TTC549 (cell line): ENCODE data around the gene GRIK1.

Source experiments
- FAIRE-seq: peaks from 2 replicates; lab custom pipeline; 2012; peaks lifted over from hg19 to GRCh38; lab: Jason Lieb, UNC

The GRIK1 gene

GRCh38 chr21:29671728-29672127 is 268.1 kb downstream of the GRIK1 start:
- FAIRE-seq: no peak

- no peak for FAIRE-seq
These were observed 269.6 kb downstream of the GRIK1 start for GRCh38 chr21:29670228-29670627.

GRCh38 chr21:29669416-29669815 is 270.4 kb downstream of the GRIK1 start:
- no peak for FAIRE-seq

GRCh38 chr21:29667651-29668050 is 272.1 kb downstream of the GRIK1 start:
- no peak for FAIRE-seq

GRCh38 chr21:29664615-29665014 is 275.2 kb downstream of the GRIK1 start:
- FAIRE-seq: no peak

- no peak for FAIRE-seq
These were observed 277.9 kb downstream of the GRIK1 start for GRCh38 chr21:29661672-29662442.

GRCh38 chr21:29660047-29660720 is 279.6 kb downstream of the GRIK1 start:
- FAIRE-seq: no peak

- no peak for FAIRE-seq
These were observed 280.9 kb downstream of the GRIK1 start for GRCh38 chr21:29658934-29659203.

- no peak for FAIRE-seq
These were observed 281.4 kb downstream of the GRIK1 start for GRCh38 chr21:29658177-29658933.

- FAIRE-seq: no peak
These were observed 282.4 kb downstream of the GRIK1 start for GRCh38 chr21:29657240-29657989.

GRCh38 chr21:29656504-29657239 is 283.1 kb downstream of the GRIK1 start:
- FAIRE-seq: no peak

- FAIRE-seq: no peak
These were observed 284.2 kb downstream of the GRIK1 start for GRCh38 chr21:29655577-29655976.

- no peak for FAIRE-seq
These were observed 284.9 kb downstream of the GRIK1 start for GRCh38 chr21:29654855-29655254.

GRCh38 chr21:29654203-29654602 is 285.6 kb downstream of the GRIK1 start:
- no peak for FAIRE-seq

- no peak for FAIRE-seq
These were observed 289.2 kb downstream of the GRIK1 start for GRCh38 chr21:29650523-29651022.

GRCh38 chr21:29649406-29649814 is 290.4 kb downstream of the GRIK1 start:
- no peak for FAIRE-seq

- FAIRE-seq: no peak
These were observed 291.0 kb downstream of the GRIK1 start for GRCh38 chr21:29648710-29649240.

- FAIRE-seq: no peak
These were observed 292.4 kb downstream of the GRIK1 start for GRCh38 chr21:29647353-29647781.

- FAIRE-seq: no peak
These were observed 293.9 kb downstream of the GRIK1 start for GRCh38 chr21:29645666-29646553.

- FAIRE-seq: no peak
These were observed 296.5 kb downstream of the GRIK1 start for GRCh38 chr21:29643289-29643688.
